ENCODE data around the gene SHH. TPM values are rescaled to one million over a fixed set of nuclear protein-coding genes. Genes with fewer than 3 reads are reported as not detected.

Gene SHH
- total RNA-seq, 1 donor from 2014 or later, result 7.3 TPM

DNA sequence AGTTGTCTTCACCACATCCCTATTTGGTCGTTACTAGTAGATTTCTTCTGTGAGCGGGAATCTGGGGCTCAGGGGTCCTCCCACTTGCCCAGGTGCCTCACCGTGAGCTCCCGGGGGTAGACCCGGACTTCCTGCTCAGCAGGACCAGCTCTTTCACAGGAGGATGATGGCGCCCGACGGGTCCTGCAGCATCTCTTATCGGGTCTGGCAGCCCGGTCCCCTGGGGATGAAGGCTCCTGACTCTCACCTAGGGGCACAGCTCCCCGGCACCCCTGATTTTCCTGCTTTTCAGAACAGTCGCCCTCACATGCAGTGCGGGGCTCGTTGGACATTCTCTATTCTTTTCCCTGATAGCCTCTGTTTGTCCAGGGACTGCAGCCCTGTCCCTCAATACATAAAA lies 33.0 kb upstream of the SHH start:
- no peak overlapping the region for H3K4me3 ChIP-seq
- peaks cover 6% of the 10 kb centered on the region for H3K27me3 ChIP-seq (ENCODE audit: low read depth)
- no peak for ATAC-seq

GRCh38 chr7:155844526-155844925 lies 32.3 kb upstream of the SHH start:
- Histone ChIP-seq H3K27ac (peak overlapping the region; percentile 49), H3K4me1 (peaks cover 7% of the 10 kb centered on the region), H3K36me3 (no peaks in the 10 kb centered on the region), H3K4me3 (no peak overlapping the region), H3K27me3 (ENCODE audit: low read depth) (peaks cover 10% of the 10 kb centered on the region), H3K9me3 (no peaks in the 10 kb centered on the region)
- no peak for TF ChIP-seq CTCF (IDR thresholded peaks at IDR 0.05)
- DNase-seq, result no peak
- intact Hi-C loops (cut with DNase I), result no loop called here
- ATAC-seq, result no peak

More for the DNA sequence above, 33.0 kb upstream of the SHH start:
- no peak for TF ChIP-seq CTCF (IDR thresholded peaks at IDR 0.05)
- Histone ChIP-seq H3K27ac (no peak overlapping the region), H3K36me3 (no peaks in the 10 kb centered on the region), H3K4me1 (peaks cover 7% of the 10 kb centered on the region), H3K9me3 (no peaks in the 10 kb centered on the region)
- DNase-seq, result no peak
- intact Hi-C loops (cut with DNase I), result no loop called here

GRCh38 chr7:155844019-155844453 lies 31.8 kb upstream of the SHH start:
- no peak overlapping the region for H3K4me3 ChIP-seq
- TF ChIP-seq CTCF (IDR thresholded peaks at IDR 0.05), result no peak
- intact Hi-C loops (cut with DNase I), result no loop called here
- H3K9me3 ChIP-seq, result no peaks in the 10 kb centered on the region
- ATAC-seq (peak; percentile 95 to 96), DNase-seq (peak; percentile 91)
- peaks cover 7% of the 10 kb centered on the region for H3K4me1 ChIP-seq
- H3K27ac ChIP-seq, result peak overlapping the region; percentile 61
- H3K27me3 ChIP-seq (ENCODE audit: low read depth), result peaks cover 10% of the 10 kb centered on the region
- no peaks in the 10 kb centered on the region for H3K36me3 ChIP-seq

GRCh38 chr7:155843426-155844018 lies 31.3 kb upstream of the SHH start:
- Histone ChIP-seq H3K27ac (peak overlapping the region; percentile 61), H3K9me3 (no peaks in the 10 kb centered on the region), H3K36me3 (no peaks in the 10 kb centered on the region), H3K4me3 (no peak overlapping the region), H3K4me1 (peaks cover 7% of the 10 kb centered on the region), H3K27me3 (ENCODE audit: low read depth) (peaks cover 10% of the 10 kb centered on the region)
- ATAC-seq (peak; percentile 45 to 55), DNase-seq (no peak)
- TF ChIP-seq CTCF (IDR thresholded peaks at IDR 0.05), result no peak
- intact Hi-C loops (cut with DNase I), result no loop called here

DNA sequence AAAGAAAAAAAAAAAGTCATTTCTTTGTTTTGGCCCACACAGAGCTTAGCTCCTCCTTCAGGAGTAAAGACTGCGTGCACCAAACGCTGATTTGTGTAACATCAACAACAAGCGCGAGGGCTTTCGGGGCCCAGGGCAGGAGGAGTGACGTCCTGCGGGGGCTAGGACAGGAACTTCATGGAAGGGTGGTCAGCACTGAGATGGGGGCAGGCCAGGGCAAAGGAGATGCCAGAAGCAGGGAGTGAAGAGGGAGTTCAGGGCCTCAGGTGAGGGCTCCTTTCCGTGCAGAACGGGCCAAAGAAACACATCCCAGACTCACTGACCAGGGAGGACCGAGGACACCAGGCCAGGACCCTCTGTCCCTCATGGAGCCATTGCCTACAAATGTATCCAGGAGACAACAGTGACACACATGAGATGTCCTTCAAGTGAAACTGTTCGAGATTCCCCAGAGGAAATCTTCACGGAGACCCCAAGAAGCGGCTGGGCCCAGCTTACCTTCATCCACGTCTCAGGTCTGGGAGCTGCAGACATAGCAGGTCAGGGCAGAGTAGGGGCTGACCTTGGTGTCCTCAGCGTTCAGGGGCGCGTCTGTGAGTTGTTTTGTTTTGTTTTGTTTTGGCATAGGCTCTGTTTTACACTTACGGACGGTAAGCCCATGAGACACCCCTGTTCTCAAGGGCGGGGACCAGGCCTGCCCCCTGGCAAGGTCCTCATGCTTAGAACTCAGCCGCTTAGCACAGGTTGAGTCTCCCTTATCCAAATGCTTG lies 30.4 kb upstream of the SHH start:
- DNase-seq (no peak), ATAC-seq (no peak)
- no peaks in the 10 kb centered on the region for H3K9me3 ChIP-seq
- peaks cover 10% of the 10 kb centered on the region for H3K27me3 ChIP-seq (ENCODE audit: low read depth)
- TF ChIP-seq CTCF (IDR thresholded peaks at IDR 0.05), result no peak
- H3K4me1 ChIP-seq, result peaks cover 7% of the 10 kb centered on the region
- no peak overlapping the region for H3K4me3 ChIP-seq
- intact Hi-C loops (cut with DNase I), result no loop called here
- no peaks in the 10 kb centered on the region for H3K36me3 ChIP-seq
- H3K27ac ChIP-seq, result no peak overlapping the region
